SK-N-SH (cell line): Measurements from ENCODE around the gene KRTAP4-12. TPM values are rescaled to one million over a fixed set of nuclear protein-coding genes. Genes with fewer than 3 reads are reported as not detected.
"Not testable (repeated sequence)": the region's sequence is repeated elsewhere in the genome, so short reads cannot be mapped to it uniquely, and the experiment has no call there.

Experiments used
- CTCF ChIA-PET: fragments of 300-600, 350-600 bp; formaldehyde crosslinking; extraction: SDS; loops from one replicate; lab custom pipeline; 2021; lab: Yijun Ruan, JAX
- POLR2A ChIA-PET: fragments of 350-600 bp; sonication (Branson Sonifier 250); formaldehyde crosslinking; extraction: SDS; loops from one replicate; lab custom pipeline; 2020; ENCODE audit warnings: antibody characterized with exemption, inconsistent platforms; lab: Yijun Ruan, JAX
- DNase-seq: peaks from one replicate; pipeline ENCODE4 v3.0.0; 2012
- H2AFZ ChIP-seq: fragments of 200-600 bp; sonication (generic); 2 replicates; pipeline ENCODE4 v1.8.1; 2016; ENCODE audit warnings: antibody characterized with exemption, mild to moderate bottlenecking, low read depth
- H3F3A ChIP-seq: fragments of 200-600 bp; sonication (generic); replicated peaks from 2 replicates; pipeline ENCODE3; 2016; ENCODE audit warnings: antibody characterized with exemption, mild to moderate bottlenecking; ENCODE audit not compliant: insufficient read depth
- H3K27ac ChIP-seq, 2 experiments: fragments of 200-500 bp in 1 of 2; fragments of 200-600 bp in 1 of 2; sonication (Bioruptor generic) in 1 of 2; sonication (generic), shearing (Covaris generic) in 1 of 2; 2 replicates each; pipeline versions ENCODE4 v1.5.1 to v1.6.1; 2014 to 2016; ENCODE audit warnings: low read depth in 2 of 2, inconsistent platforms in 1 of 2, low read length in 1 of 2, mild to moderate bottlenecking in 1 of 2, mixed read lengths in 1 of 2
- H3K27me3 ChIP-seq: fragments of 200-600 bp; sonication (generic), shearing (Covaris generic); 2 replicates; pipeline ENCODE4 v1.6.1; 2016; ENCODE audit warnings: mixed run types; ENCODE audit not compliant: insufficient read depth
- H3K36me3 ChIP-seq, 2 experiments: fragments of 200-500 bp in 1 of 2; fragments of 200-600 bp in 1 of 2; sonication (Bioruptor generic) in 1 of 2; sonication (generic) in 1 of 2; replicated peaks in 1 of 2; 2 replicates each; pipeline versions ENCODE3 to v1.5.1; 2014 to 2016; ENCODE audit warnings: low read length in 1 of 2, mild to moderate bottlenecking in 1 of 2; ENCODE audit not compliant: insufficient read depth in 2 of 2, control insufficient read depth in 1 of 2
- H3K4me1 ChIP-seq, 2 experiments: fragments of 200-500 bp in 1 of 2; fragments of 200-600 bp in 1 of 2; sonication (Bioruptor generic) in 1 of 2; sonication (generic), shearing (Covaris generic) in 1 of 2; 2 replicates each; pipeline versions ENCODE4 v1.5.1 to v1.6.1; 2014 to 2016; ENCODE audit warnings: low read depth in 1 of 2, low read length in 1 of 2, mixed run types in 1 of 2; ENCODE audit not compliant: insufficient read depth in 2 of 2, control insufficient read depth in 1 of 2
- H3K4me2 ChIP-seq: fragments of 200-600 bp; sonication (generic), shearing (Covaris generic); 2 replicates; pipeline ENCODE4 v1.6.1; 2017; ENCODE audit warnings: mixed run types
- H3K4me3 ChIP-seq, 2 experiments: fragments of 200-500 bp in 1 of 2; fragments of 200-600 bp in 1 of 2; sonication (Bioruptor generic) in 1 of 2; sonication (generic), shearing (Covaris generic) in 1 of 2; 2 replicates each; pipeline versions ENCODE4 v1.5.1 to v1.8.1; 2014 to 2016; ENCODE audit warnings: low read depth in 2 of 2, inconsistent platforms in 1 of 2, low read length in 1 of 2, mild to moderate bottlenecking in 1 of 2, mixed read lengths in 1 of 2, moderate library complexity in 1 of 2
- H3K79me2 ChIP-seq: fragments of 200-600 bp; sonication (generic); 2 replicates; pipeline ENCODE4 v1.8.1; 2017; ENCODE audit warnings: mild to moderate bottlenecking; ENCODE audit not compliant: insufficient read depth
- H3K9ac ChIP-seq: fragments of 200-600 bp; sonication (generic); 2 replicates; pipeline ENCODE4 v1.6.1; 2017; ENCODE audit warnings: mixed run types
- H3K9me2 ChIP-seq: fragments of 200-600 bp; sonication (generic); 2 replicates; pipeline ENCODE4 v1.6.1; 2017; ENCODE audit warnings: mixed run types
- H3K9me3 ChIP-seq: fragments of 200-600 bp; sonication (generic); 2 replicates; pipeline ENCODE4 v1.6.1; 2017; ENCODE audit warnings: mixed run types, mild to moderate bottlenecking, moderate library complexity
- H4K20me1 ChIP-seq: fragments of 200-600 bp; sonication (generic); 2 replicates; pipeline ENCODE4 v1.6.1; 2017; ENCODE audit warnings: mild to moderate bottlenecking, mixed run types; ENCODE audit not compliant: insufficient read depth
- CHD2 ChIP-seq: fragments of 150-350 bp; IDR thresholded peaks from 2 replicates; pipeline ENCODE4 v1.6.1; 2018; ENCODE audit warnings: low read length; ENCODE audit not compliant: partially characterized antibody
- ELF1 ChIP-seq: IDR thresholded peaks from 2 replicates; pipeline ENCODE4 v1.4.0; 2012
- EP300 ChIP-seq, 2 experiments: IDR thresholded peaks; 2 replicates each; pipeline versions ENCODE4 v1.4.0 to v1.6.1; 2012; ENCODE audit warnings: borderline replicate concordance in 1 of 2, low read depth in 1 of 2, low read length in 1 of 2
- EZH2phosphoT487 ChIP-seq: fragments of 200-600 bp; sonication (generic); IDR thresholded peaks from 2 replicates; pipeline ENCODE4 v1.6.1; 2017; ENCODE audit warnings: low read depth, mixed run types, mild to moderate bottlenecking, antibody characterized with exemption, moderate library complexity, borderline replicate concordance
- FOSL2 ChIP-seq: IDR thresholded peaks from 2 replicates; pipeline ENCODE4 v1.4.0; 2012; ENCODE audit warnings: low read depth, mild to moderate bottlenecking, moderate library complexity, borderline replicate concordance
- FOXM1 ChIP-seq: IDR thresholded peaks from 2 replicates; pipeline ENCODE4 v1.4.0; 2012; ENCODE audit warnings: low read depth, mild to moderate bottlenecking
- GABPA ChIP-seq: IDR thresholded peaks from 2 replicates; pipeline ENCODE4 v1.4.0; 2012; ENCODE audit warnings: low read depth, mild to moderate bottlenecking
- IRF3 ChIP-seq: fragments of 150-350 bp; IDR thresholded peaks from 2 replicates; pipeline ENCODE4 v1.6.1; 2016; ENCODE audit warnings: mild to moderate bottlenecking, low read depth, low read length
- JUND ChIP-seq: IDR thresholded peaks from 2 replicates; pipeline ENCODE4 v1.4.0; 2012
- MAX ChIP-seq: IDR thresholded peaks from 2 replicates; pipeline ENCODE4 v1.4.0; 2012; ENCODE audit warnings: low read depth
- MEF2A ChIP-seq: IDR thresholded peaks from 2 replicates; pipeline ENCODE4 v1.4.0; 2012; ENCODE audit warnings: low read depth, borderline replicate concordance
- MXI1 ChIP-seq: IDR thresholded peaks from 2 replicates; pipeline ENCODE4 v1.6.1; 2012; ENCODE audit warnings: mild to moderate bottlenecking, low read depth, low read length, improper control_type of control experiment
- NFIC ChIP-seq: IDR thresholded peaks from 2 replicates; pipeline ENCODE4 v1.4.0; 2012; ENCODE audit warnings: borderline replicate concordance
- NRF1 ChIP-seq: IDR thresholded peaks from 2 replicates; pipeline ENCODE4 v1.6.1; 2012; ENCODE audit warnings: low read depth, mild to moderate bottlenecking, low read length
- RAD21 ChIP-seq: IDR thresholded peaks from 2 replicates; pipeline ENCODE4 v1.6.1; 2012; ENCODE audit warnings: mild to moderate bottlenecking, low read length
- SIN3A ChIP-seq: IDR thresholded peaks from 2 replicates; pipeline ENCODE4 v1.6.1; 2012; ENCODE audit warnings: low read depth, mild to moderate bottlenecking, low read length, moderate library complexity, borderline replicate concordance
- TCF12 ChIP-seq: IDR thresholded peaks from 2 replicates; pipeline ENCODE4 v1.4.0; 2012
- USF1 ChIP-seq: IDR thresholded peaks from 2 replicates; pipeline ENCODE4 v1.4.0; 2012; ENCODE audit warnings: low read depth, borderline replicate concordance
- USF2 ChIP-seq: fragments of 150-350 bp; IDR thresholded peaks from 2 replicates; pipeline ENCODE4 v1.6.1; 2017; ENCODE audit warnings: antibody characterized with exemption, low read length, low read depth, borderline replicate concordance
- YY1 ChIP-seq: IDR thresholded peaks from 2 replicates; pipeline ENCODE4 v1.4.0; 2012; ENCODE audit warnings: low read depth, mild to moderate bottlenecking
- WGBS: methylation state at CpG from one replicate; pipeline ENCODE4 v1.1.6; 2017; ENCODE audit warnings: low lambda C conversion rate; 5-methylcytosine and 5-hydroxymethylcytosine counted together
- polyA plus RNA-seq, 3 experiments: library from polyadenylated mRNA; depleted of rRNA; stranded (reverse); fragments of >200 nt; gene quantifications; 2 replicates each; pipeline ENCODE4 v1.2.3, GENCODE V29; 2012

The KRTAP4-12 gene
- polyA plus RNA-seq, 1 of the 3 experiments (the other 2 are of a cell fraction) = not detected

- TF ChIP-seq MXI1 (no peak), NFIC (no peak)
These were observed 43.6 kb upstream of the KRTAP4-12 start (continued) for GRCh38 chr17:41167561-41167960.

- DNase-seq = no peak
These were observed 39.8 kb upstream of the KRTAP4-12 start for GRCh38 chr17:41163828-41164227.

GRCh38 chr17:41160648-41161047 is 36.7 kb upstream of the KRTAP4-12 start, which contains the start of gene KRTAP4-4:
KRTAP4-4 (minus strand) TSS chr17:41160748; CDS start chr17:41160691, 57 bp downstream.
- H3K79me2 ChIP-seq = no peaks in the 10 kb centered on the region
- H3K9ac ChIP-seq = no peak within 1 kb of the TSS
- no peak within 1 kb of the TSS for H3K4me3 ChIP-seq
- no peaks in the 10 kb centered on the region for H3K9me3 ChIP-seq
- POLR2A ChIA-PET = interaction anchor here (0.5 kb wide), 1 partner anchor 512 kb away, joined by 3 read pairs; no protein-coding TSS in a partner anchor
- 31% methylated on average over 1 of the region's 1 CpG for WGBS
- no peaks in the 10 kb centered on the region for H4K20me1 ChIP-seq
- H3K4me1 ChIP-seq = no peaks in the 10 kb centered on the region
- H2AFZ ChIP-seq = no peak within 1 kb of the TSS
- no peak for DNase-seq
- peaks cover 4% of the 10 kb centered on the region; the same call in 1 of the 2 replicates for H3K27me3 ChIP-seq
- TF ChIP-seq USF1 (no peak), MXI1 (no peak), FOXM1 (no peak), ELF1 (no peak), YY1 (no peak), JUND (no peak), IRF3 (no peak), MAX (no peak), EP300 (IDR thresholded peaks at IDR 0.05; ENCODE audit: borderline replicate concordance in 1 of 2, low read depth in 1 of 2, low read length in 1 of 2) (no peak), MEF2A (no peak), FOSL2 (no peak), SIN3A (no peak), CHD2 (no peak), TCF12 (no peak), USF2 (no peak)
- H3K4me2 ChIP-seq = no peak within 1 kb of the TSS
- CTCF ChIA-PET = no interaction called here
- H3K27ac ChIP-seq = no peak within 1 kb of the TSS
- no peaks in the 10 kb centered on the region for H3F3A ChIP-seq
- H3K36me3 ChIP-seq = no peaks in the 10 kb centered on the region
- H3K9me2 ChIP-seq = no peaks in the 10 kb centered on the region

More at GRCh38 chr17:41163828-41164227, 39.8 kb upstream of the KRTAP4-12 start:
- WGBS = 18% methylated on average over 7 of the region's 7 CpGs
- H3K4me2 ChIP-seq = no peak overlapping the region
- TF ChIP-seq GABPA (no peak), CHD2 (no peak), FOXM1 (no peak), NRF1 (no peak), MXI1 (no peak), NFIC (no peak), RAD21 (no peak), EZH2phosphoT487 (no peak), SIN3A (no peak)
- H3K4me3 ChIP-seq = no peak overlapping the region
- H2AFZ ChIP-seq = no peak overlapping the region
- ChIA-PET POLR2A (no interaction called here), CTCF (no interaction called here)
- no peak overlapping the region for H3K9ac ChIP-seq
- H3F3A ChIP-seq = no peaks in the 10 kb centered on the region
- H3K9me3 ChIP-seq = no peaks in the 10 kb centered on the region
- no peaks in the 10 kb centered on the region for H4K20me1 ChIP-seq
- no peak overlapping the region for H3K27ac ChIP-seq
- peaks cover 20% of the 10 kb centered on the region for H3K27me3 ChIP-seq
- no peaks in the 10 kb centered on the region for H3K79me2 ChIP-seq
- no peaks in the 10 kb centered on the region for H3K36me3 ChIP-seq
- no peaks in the 10 kb centered on the region for H3K4me1 ChIP-seq
- H3K9me2 ChIP-seq = no peaks in the 10 kb centered on the region

GRCh38 chr17:41160190-41160589 is 36.2 kb upstream of the KRTAP4-12 start:
- H3K9me3 ChIP-seq, H2AFZ ChIP-seq, H3K27me3 ChIP-seq, H3K36me3 ChIP-seq, H3K9ac ChIP-seq, H3K4me2 ChIP-seq, H4K20me1 ChIP-seq, H3K27ac ChIP-seq, H3K79me2 ChIP-seq, H3K4me3 ChIP-seq, CTCF ChIA-PET, H3K9me2 ChIP-seq, POLR2A ChIA-PET, H3K4me1 ChIP-seq, H3F3A ChIP-seq, DNase-seq: not testable (repeated sequence)
- no CpG with 5 or more reads among the region's 3 CpGs for WGBS
